Measurements from ENCODE around the gene MTREX.
A peak's percentile ranks its signal among the peaks of the same experiment; 100 is the strongest.

The MTREX gene

GRCh38 chr5:55363856-55364255, 56.1 kb downstream of the MTREX start:
- no peak for TF ChIP-seq CTCF (IDR thresholded peaks at IDR 0.05; ENCODE audit: extremely low read depth, insufficient read depth, missing control alignments)
- in situ Hi-C loops (cut with MboI; ENCODE audit: low pct_unique_long_range_greater_than_20kb, low sequenced_read_pairs, unreplicated experiment): no loop called here
- no peak for DNase-seq (ENCODE audit: low spot score)

- in situ Hi-C loops (cut with MboI; ENCODE audit: low pct_unique_long_range_greater_than_20kb, low sequenced_read_pairs, unreplicated experiment): no loop called here
- DNase-seq (ENCODE audit: low spot score): peak; percentile 46
- no peak for TF ChIP-seq CTCF (IDR thresholded peaks at IDR 0.05; ENCODE audit: extremely low read depth, insufficient read depth, missing control alignments)
Measured at GRCh38 chr5:55364537-55365055, 56.8 kb downstream of the MTREX start.

- in situ Hi-C loops (cut with MboI; ENCODE audit: low pct_unique_long_range_greater_than_20kb, low sequenced_read_pairs, unreplicated experiment): no loop called here
- TF ChIP-seq CTCF (IDR thresholded peaks at IDR 0.05; ENCODE audit: extremely low read depth, insufficient read depth, missing control alignments): no peak
- no peak for DNase-seq (ENCODE audit: low spot score)
Measured at GRCh38 chr5:55370291-55370925, 62.6 kb downstream of the MTREX start.

DNA sequence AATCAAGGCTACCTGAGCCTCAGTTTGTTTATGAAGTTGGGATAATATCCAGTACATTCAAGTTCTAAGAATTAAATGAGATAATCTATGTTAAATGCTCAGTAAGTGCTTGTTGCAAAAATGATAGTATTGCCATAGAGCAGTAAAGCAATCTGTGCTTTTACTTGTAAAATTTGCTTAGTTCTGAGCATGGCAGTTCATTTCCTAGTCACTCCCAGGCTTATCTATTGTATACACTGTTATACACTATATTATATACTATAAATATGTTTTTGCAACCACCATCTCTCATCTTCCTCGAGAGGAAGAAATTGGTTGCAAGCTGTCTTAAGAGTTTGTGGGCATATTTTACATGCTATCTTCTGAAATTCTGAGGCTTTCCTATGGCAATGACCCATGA, 63.4 kb downstream of the MTREX start:
- no peak for TF ChIP-seq CTCF (IDR thresholded peaks at IDR 0.05; ENCODE audit: extremely low read depth, insufficient read depth, missing control alignments)
- in situ Hi-C loops (cut with MboI; ENCODE audit: low pct_unique_long_range_greater_than_20kb, low sequenced_read_pairs, unreplicated experiment): no loop called here
- no peak for DNase-seq (ENCODE audit: low spot score)

DNA sequence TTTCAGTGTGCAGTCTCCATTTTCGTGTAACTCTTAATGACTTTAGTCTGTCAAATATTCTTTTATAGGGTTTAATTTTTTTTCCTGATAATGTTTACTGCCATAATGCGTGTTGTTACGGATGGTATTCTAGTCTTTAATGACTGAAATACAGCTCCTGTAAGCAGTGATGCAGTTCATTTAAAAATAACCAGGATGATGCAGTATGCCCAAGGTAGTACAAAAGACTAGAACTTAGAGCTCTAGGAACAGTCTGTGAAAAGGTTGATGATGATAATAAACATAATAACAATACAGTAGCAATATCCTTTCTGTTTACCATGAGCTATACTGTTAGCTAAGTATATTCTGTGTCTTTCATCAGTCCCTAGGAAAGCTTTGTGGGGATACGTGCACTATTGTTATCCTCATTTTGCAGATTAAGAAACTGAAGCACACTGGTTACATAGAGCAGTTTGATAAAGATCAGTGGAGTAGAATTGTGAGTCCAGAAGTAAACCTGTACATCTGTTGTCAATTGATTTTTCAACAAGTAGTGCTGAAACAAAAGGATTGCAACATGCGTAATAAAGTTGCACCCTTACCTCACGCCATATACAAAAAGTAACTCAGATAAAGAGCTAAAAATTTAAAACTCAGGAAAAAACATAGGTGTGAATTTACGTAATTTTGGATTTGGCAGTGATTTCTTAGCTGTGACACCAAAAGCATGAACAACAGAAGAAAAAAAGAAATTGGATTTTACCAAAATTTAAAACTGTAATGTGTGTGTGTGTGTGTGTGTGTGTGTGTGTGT, 64.5 kb downstream of the MTREX start:
- no peak for DNase-seq (ENCODE audit: low spot score)
- in situ Hi-C loops (cut with MboI; ENCODE audit: low pct_unique_long_range_greater_than_20kb, low sequenced_read_pairs, unreplicated experiment): no loop called here
- no peak for TF ChIP-seq CTCF (IDR thresholded peaks at IDR 0.05; ENCODE audit: extremely low read depth, insufficient read depth, missing control alignments)

GRCh38 chr5:55377810-55378209, 70.0 kb downstream of the MTREX start:
- in situ Hi-C loops (cut with MboI; ENCODE audit: low pct_unique_long_range_greater_than_20kb, low sequenced_read_pairs, unreplicated experiment): no loop called here
- no peak for TF ChIP-seq CTCF (IDR thresholded peaks at IDR 0.05; ENCODE audit: extremely low read depth, insufficient read depth, missing control alignments)
- no peak for DNase-seq (ENCODE audit: low spot score)

Data from GM13977 (cell line).